H1 (cell line): Measurements from ENCODE around the gene NKX2-1. TPM values are rescaled to one million over a fixed set of nuclear protein-coding genes. Genes with fewer than 3 reads are reported as not detected.

Experiments
- BCL11A ChIP-seq, 2 experiments: IDR thresholded peaks; one replicate each; pipeline ENCODE4 v1.6.1; 2011; ENCODE audit warnings: low read depth in 2 of 2, low read length in 2 of 2, mild to moderate bottlenecking in 2 of 2
- BRCA1 ChIP-seq: IDR thresholded peaks from 2 replicates; pipeline ENCODE4 v1.6.1; 2012; ENCODE audit warnings: low read depth, low read length, improper control_type of control experiment
- CBX8 ChIP-seq: fragments of 300-800, 300-1000 bp; sonication (generic); IDR thresholded peaks from 2 replicates; pipeline ENCODE4 v1.7.1; 2016; ENCODE audit warnings: low read depth, low read length, borderline replicate concordance
- CHD1 ChIP-seq: IDR thresholded peaks from 2 replicates; pipeline ENCODE4 v1.6.1; 2012; ENCODE audit warnings: low read depth, low read length, improper control_type of control experiment
- CREB1 ChIP-seq: IDR thresholded peaks from 2 replicates; pipeline ENCODE4 v1.6.1; 2012; ENCODE audit warnings: inconsistent platforms
- EZH2 ChIP-seq: fragments of 200-600 bp; sonication (generic); IDR thresholded peaks from 2 replicates; pipeline ENCODE4 v1.7.1; 2012; ENCODE audit warnings: low read depth, mild to moderate bottlenecking, moderate library complexity, low read length, inconsistent platforms; ENCODE audit not compliant: severe bottlenecking
- GTF2F1 ChIP-seq: IDR thresholded peaks from 2 replicates; pipeline ENCODE4 v1.6.1; 2012; ENCODE audit warnings: low read depth, low read length, improper control_type of control experiment, borderline replicate concordance
- HDAC2 ChIP-seq, 2 experiments: fragments of 300-600 bp in 1 of 2; sonication (generic) in 1 of 2; IDR thresholded peaks; 2 replicates each; pipeline ENCODE4 v1.6.1; 2011 to 2012; ENCODE audit warnings: low read depth in 2 of 2, low read length in 2 of 2, mild to moderate bottlenecking in 2 of 2, moderate library complexity in 2 of 2, borderline replicate concordance in 1 of 2, inconsistent platforms in 1 of 2
- HDAC6 ChIP-seq: IDR thresholded peaks from one replicate; pipeline ENCODE4 v1.7.1; 2012; ENCODE audit warnings: low read depth, mild to moderate bottlenecking, inconsistent platforms, low read length, moderate library complexity
- JUND ChIP-seq: IDR thresholded peaks from 2 replicates; pipeline ENCODE4 v1.6.1; 2011; ENCODE audit warnings: mild to moderate bottlenecking, improper control_type of control experiment, low read length
- KDM1A ChIP-seq: fragments of 200-600, 300-600 bp; sonication (generic); IDR thresholded peaks from 2 replicates; pipeline ENCODE4 v1.7.1; 2016; ENCODE audit warnings: mild to moderate bottlenecking, low read length, borderline replicate concordance
- KDM5A ChIP-seq: fragments of 200-600 bp; IDR thresholded peaks from 2 replicates; pipeline ENCODE4 v1.7.1; 2012; ENCODE audit warnings: mild to moderate bottlenecking, low read length, inconsistent platforms, mixed read lengths
- POLR2A ChIP-seq, 2 experiments: IDR thresholded peaks; 1 replicate in 1 of 2; 2 replicates in 1 of 2; pipeline ENCODE4 v1.6.1; 2011; ENCODE audit warnings: low read depth in 2 of 2, low read length in 2 of 2, mild to moderate bottlenecking in 2 of 2; ENCODE audit errors: control extremely low read depth in 1 of 2
- POLR2AphosphoS5 ChIP-seq: IDR thresholded peaks from 2 replicates; pipeline ENCODE4 v1.6.1; 2011; ENCODE audit warnings: low read depth, low read length
- RNF2 ChIP-seq: fragments of 200-900, 300-1000 bp; sonication (generic); IDR thresholded peaks from 2 replicates; pipeline ENCODE4 v1.7.1; 2016; ENCODE audit warnings: borderline replicate concordance, low read depth, mild to moderate bottlenecking, antibody characterized with exemption, low read length; ENCODE audit not compliant: poor library complexity, severe bottlenecking; ENCODE audit errors: missing control alignments
- SIN3A ChIP-seq, 2 experiments: IDR thresholded peaks in 1 of 2; conservative IDR thresholded peaks in 1 of 2; 2 replicates each; pipeline ENCODE4 v1.6.1; 2011 to 2012; ENCODE audit warnings: low read length in 2 of 2, improper control_type of control experiment in 1 of 2, low read depth in 1 of 2, mild to moderate bottlenecking in 1 of 2
- SIRT6 ChIP-seq: IDR thresholded peaks from one replicate; pipeline ENCODE4 v1.7.1; 2012; ENCODE audit warnings: low read length, inconsistent platforms
- SP2 ChIP-seq: IDR thresholded peaks from 2 replicates; pipeline ENCODE4 v1.6.1; 2012; ENCODE audit warnings: mild to moderate bottlenecking, low read length, inconsistent platforms
- SP4 ChIP-seq: IDR thresholded peaks from 2 replicates; pipeline ENCODE4 v1.6.1; 2012; ENCODE audit warnings: low read length, inconsistent platforms
- SUZ12 ChIP-seq: fragments of 200-600 bp; sonication (generic); IDR thresholded peaks from 2 replicates; pipeline ENCODE4 v1.6.1; 2012; ENCODE audit warnings: mild to moderate bottlenecking, inconsistent platforms, low read length, moderate library complexity, mixed read lengths
- TAF1 ChIP-seq: IDR thresholded peaks from 2 replicates; pipeline ENCODE4 v1.6.1; 2011; ENCODE audit warnings: mild to moderate bottlenecking, low read depth, low read length
- ZNF274 ChIP-seq: IDR thresholded peaks from 2 replicates; pipeline ENCODE4 v1.7.0; 2012; ENCODE audit warnings: low read length, borderline replicate concordance; ENCODE audit errors: extremely low read depth
- polyA plus RNA-seq, 7 experiments: library from polyadenylated mRNA; depleted of rRNA in 3 of 7; stranded (reverse) in 5 of 7; unstranded in 2 of 7; fragments of >200 nt in 5 of 7; fragments of 200-250 nt in 2 of 7; gene quantifications; 1 replicate in 5 of 7; 2 replicates in 1 of 7; 4 replicates in 1 of 7; pipeline versions ENCODE4 v1.2.1 to v1.2.3, GENCODE V29; 2011 to 2013; ENCODE audit warnings: missing spikeins in 2 of 7, mixed read lengths in 2 of 7
- total RNA-seq: library from RNA; stranded (reverse); fragmentation: NEBNext Ultra II Directional; extraction: Animal tissue kit (Norgen Biotek cat#: 25700); gene quantifications from 2 replicates; pipeline ENCODE4 v1.2.1, GENCODE V29; 2021
- TF ChIP-seq, protein P1 (sequence below): IDR thresholded peaks from 2 replicates; pipeline ENCODE4 v1.6.1; 2012; ENCODE audit warnings: low read length, inconsistent platforms
- TF ChIP-seq, protein P2 (sequence below): IDR thresholded peaks from 2 replicates; pipeline ENCODE4 v1.6.1; 2012; ENCODE audit warnings: inconsistent platforms

The NKX2-1 gene
- total and polyA plus RNA-seq, 2 of the 8 experiments (the other 6 are each of a cell fraction or from before 2014, with no cell fraction given) = not detected

DNA sequence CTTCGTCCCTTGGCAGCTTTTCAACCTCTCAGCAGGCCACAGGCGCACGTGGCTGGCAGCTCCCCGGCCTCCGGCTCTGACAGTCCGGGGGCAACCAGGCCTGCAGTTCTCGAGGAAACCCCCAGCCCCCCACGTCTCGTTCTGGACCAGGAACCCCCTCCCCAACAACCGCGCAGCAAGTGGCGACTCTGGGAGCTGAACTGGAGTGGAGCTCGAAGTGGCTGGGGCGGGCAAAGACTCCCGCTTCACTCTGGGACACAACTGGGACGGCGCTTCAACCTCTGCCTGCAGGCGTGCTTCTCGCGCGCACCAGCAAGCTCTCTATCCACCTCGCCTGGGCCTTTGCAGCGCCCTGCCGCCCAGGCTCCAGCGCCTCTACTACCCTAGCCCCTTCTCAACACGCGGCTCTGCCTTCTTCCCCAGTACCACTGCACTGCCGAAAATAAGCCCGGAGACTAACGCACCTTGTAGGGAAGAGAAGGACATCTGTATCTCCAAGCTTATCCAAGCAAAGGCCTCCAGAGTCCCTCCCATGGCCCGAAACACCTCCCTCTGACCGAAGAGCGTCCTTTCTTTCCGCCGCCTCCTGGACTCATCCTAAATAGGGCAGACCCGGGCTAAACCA is 2.4 kb upstream of the NKX2-1 start (continued):
- TF ChIP-seq BCL11A (IDR thresholded peaks at IDR 0.05; ENCODE audit: low read depth in 2 of 2, low read length in 2 of 2) (no peak), TAF1 (no peak), HDAC6 (no peak), GTF2F1 (no peak), CREB1 (no peak), SIRT6 (no peak), CHD1 (no peak), SP4 (no peak), SP2 (no peak), KDM5A (no peak), BRCA1 (no peak), KDM1A (no peak), CBX8 (no peak), POLR2A (IDR thresholded peaks at IDR 0.05; ENCODE audit: control extremely low read depth in 1 of 2, low read depth in 2 of 2, low read length in 2 of 2) (no peak), POLR2AphosphoS5 (no peak), RNF2 (peak; percentile 85), ZNF274 (no peak), HDAC2 (IDR thresholded peaks at IDR 0.05; ENCODE audit: borderline replicate concordance in 1 of 2, low read depth in 2 of 2, low read length in 2 of 2) (no peak), JUND (no peak), SUZ12 (peak; percentile 91), SIN3A (conservative IDR thresholded peaks at IDR 0.05 in 1 of 2, IDR thresholded peaks at IDR 0.05 in 1 of 2; ENCODE audit: low read depth in 1 of 2, low read length in 2 of 2) (no peak), EZH2 (peak; percentile 90)
- TF ChIP-seq, protein P1, sequence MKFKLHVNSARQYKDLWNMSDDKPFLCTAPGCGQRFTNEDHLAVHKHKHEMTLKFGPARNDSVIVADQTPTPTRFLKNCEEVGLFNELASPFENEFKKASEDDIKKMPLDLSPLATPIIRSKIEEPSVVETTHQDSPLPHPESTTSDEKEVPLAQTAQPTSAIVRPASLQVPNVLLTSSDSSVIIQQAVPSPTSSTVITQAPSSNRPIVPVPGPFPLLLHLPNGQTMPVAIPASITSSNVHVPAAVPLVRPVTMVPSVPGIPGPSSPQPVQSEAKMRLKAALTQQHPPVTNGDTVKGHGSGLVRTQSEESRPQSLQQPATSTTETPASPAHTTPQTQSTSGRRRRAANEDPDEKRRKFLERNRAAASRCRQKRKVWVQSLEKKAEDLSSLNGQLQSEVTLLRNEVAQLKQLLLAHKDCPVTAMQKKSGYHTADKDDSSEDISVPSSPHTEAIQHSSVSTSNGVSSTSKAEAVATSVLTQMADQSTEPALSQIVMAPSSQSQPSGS = no peak
- TF ChIP-seq, protein P2, sequence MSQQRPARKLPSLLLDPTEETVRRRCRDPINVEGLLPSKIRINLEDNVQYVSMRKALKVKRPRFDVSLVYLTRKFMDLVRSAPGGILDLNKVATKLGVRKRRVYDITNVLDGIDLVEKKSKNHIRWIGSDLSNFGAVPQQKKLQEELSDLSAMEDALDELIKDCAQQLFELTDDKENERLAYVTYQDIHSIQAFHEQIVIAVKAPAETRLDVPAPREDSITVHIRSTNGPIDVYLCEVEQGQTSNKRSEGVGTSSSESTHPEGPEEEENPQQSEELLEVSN = peak; percentile 86
